NCI-H446 treated with DMSO at 0.1 percent for 48 hours (cell line): ENCODE results near the gene SLC26A11.
"Not testable (repeated sequence)": the region's sequence is repeated elsewhere in the genome, so short reads cannot be mapped to it uniquely, and the experiment has no call there.

ENCODE experiments used
- DNase-seq: peaks from one replicate; lab custom pipeline; 2025; lab: John Stamatoyannopoulos, UW

Gene SLC26A11

GRCh38 chr17:80261159-80261894, 41.1 kb downstream of the SLC26A11 start:
- no peak for DNase-seq

GRCh38 chr17:80261895-80262279, 41.7 kb downstream of the SLC26A11 start:
- no peak for DNase-seq

GRCh38 chr17:80262291-80262690, 42.1 kb downstream of the SLC26A11 start:
- no peak for DNase-seq

GRCh38 chr17:80262775-80263244, 42.6 kb downstream of the SLC26A11 start:
- DNase-seq = no peak

GRCh38 chr17:80263253-80264204, 43.3 kb downstream of the SLC26A11 start:
- DNase-seq = no peak

- no peak for DNase-seq
Observed at GRCh38 chr17:80264205-80265075, 44.2 kb downstream of the SLC26A11 start.

DNA sequence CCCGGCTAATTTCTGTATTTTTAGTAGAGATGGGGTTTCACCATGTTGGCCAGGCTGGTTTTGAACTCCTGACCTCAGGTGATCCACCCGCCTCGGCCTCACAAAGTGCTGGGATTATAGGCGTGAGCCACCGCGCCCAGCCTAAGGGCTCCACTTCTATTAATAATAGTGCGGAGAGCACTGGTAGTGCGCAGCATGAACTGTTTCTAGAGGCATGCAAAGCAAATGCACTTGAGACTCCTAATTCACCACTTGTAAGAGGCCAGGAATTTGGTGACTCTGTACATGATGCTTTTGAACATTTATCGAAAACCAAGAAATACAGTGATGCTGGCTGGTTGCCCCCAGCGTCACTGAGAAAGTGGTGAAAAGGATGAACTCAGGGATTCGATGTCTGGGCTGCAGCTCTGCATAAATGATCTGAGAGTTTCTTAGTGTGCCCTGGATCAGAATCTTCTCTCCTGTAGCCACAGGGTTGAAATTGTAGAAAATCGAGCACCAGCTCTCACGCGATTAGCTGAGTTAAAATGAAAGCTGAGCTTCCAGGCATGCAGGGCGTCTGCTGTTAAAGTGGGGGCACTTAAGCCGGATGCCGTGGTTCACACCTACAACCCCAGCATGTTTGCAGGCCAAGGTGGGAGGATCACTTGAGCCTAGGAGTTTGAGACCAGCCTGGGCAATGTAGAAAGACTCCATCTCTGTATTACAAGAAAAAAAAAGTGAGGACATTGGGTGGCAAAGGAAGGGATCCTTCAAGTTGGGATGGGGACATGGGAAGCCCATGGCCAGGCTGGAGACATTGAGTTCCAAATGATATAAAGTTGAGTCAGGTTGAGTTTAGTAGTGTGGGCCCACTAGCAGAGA, 45.2 kb downstream of the SLC26A11 start:
- DNase-seq = no peak

DNA sequence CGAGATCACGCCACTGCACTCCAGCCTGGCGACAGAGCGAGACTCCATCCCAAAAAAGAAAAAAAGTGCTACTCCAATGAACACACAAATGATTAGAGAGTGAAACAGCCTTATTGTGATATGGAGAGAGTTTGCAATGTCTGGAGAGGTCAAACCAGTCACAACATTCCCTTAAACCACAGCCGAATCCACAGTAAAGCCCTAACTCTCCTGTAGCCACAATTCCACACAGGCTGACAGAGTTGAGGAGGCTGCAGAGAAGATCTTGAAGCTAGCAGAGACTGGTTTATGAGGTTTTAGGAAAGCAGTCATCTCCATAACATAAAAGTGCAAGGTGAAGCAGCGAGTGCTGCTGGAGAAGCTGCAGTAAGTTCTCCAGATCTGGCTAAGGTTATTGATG, 47.2 kb downstream of the SLC26A11 start:
- no peak for DNase-seq

GRCh38 chr17:80268427-80268826, 48.2 kb downstream of the SLC26A11 start:
- DNase-seq = no peak

DNA sequence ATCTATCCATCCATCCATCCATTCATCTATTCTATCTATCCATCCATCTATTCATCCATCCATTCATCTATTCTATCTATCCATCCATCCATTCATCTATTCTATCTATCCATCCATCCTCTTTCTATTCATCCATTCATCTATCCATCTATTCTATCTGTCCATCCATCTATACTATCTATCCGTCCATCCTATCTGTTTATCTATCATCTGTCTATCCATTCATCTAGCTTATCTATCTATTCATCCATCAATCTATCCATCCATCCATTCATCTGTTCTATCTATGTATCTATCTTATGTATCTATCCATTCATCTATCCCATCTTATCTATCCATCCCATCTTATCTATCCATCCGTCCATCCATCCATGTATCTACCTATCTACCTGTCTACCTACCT, 49.2 kb downstream of the SLC26A11 start:
- DNase-seq = no peak

DNA sequence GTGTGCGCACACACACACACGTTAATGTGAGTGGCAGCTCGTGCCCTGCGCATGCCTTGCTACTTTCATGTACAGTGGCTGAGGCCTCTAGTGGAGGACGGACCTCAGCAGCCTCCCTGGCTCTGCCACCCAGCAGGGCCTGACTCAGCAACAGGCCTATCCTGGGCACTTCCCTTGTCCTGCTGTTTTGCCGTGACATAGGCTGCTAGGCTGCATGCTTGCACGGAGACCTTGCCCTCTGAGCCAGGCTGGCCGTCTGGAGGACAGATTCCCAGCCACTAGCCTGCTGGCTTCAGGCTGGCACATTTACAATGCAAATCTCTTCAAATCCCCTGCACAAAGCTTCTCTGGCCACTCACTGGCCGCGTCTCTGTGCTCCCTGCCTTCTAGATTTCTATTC, 49.9 kb downstream of the SLC26A11 start:
- no peak for DNase-seq

DNA sequence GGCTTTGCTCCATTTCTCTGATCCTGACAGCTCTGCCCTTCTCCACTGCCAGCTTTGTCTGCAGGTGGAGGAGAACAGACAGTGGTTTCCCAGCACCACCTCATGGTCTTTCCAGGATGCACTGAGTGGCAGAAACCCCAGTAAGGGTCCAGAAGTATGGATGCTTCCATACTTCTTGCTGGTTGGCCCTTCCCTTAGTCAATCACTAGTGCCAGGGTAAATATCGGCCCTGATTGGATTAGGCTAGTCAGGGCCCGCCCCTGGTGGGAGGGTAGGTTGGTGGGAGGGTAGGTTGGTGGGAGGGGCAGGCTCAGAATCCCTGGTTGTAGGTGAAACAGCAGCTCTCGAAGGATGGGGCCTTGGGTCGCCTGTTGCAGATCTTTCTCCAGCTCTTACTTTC, 50.6 kb downstream of the SLC26A11 start:
- DNase-seq = no peak

DNA sequence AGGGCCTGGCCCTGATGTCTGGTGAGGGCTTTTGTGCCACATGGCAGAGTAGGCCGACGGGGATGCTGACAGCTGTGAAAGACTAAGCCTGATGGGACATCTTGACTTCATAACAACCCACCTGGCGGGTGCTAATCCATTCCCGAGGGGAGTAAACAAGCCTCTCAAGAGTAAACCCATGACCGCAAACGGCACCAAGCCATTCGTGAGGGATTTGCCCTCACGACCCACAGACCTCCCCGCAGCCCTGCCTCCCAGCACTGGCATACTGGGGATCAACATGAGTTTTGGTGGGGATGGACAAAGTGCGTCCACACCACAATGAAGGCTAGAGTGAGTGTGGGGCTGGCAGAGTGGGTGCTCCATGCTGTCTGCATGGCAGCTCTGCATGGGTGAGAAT, 52.1 kb downstream of the SLC26A11 start:
- no peak for DNase-seq

GRCh38 chr17:80274331-80274730, 54.1 kb downstream of the SLC26A11 start:
- DNase-seq = no peak

DNA sequence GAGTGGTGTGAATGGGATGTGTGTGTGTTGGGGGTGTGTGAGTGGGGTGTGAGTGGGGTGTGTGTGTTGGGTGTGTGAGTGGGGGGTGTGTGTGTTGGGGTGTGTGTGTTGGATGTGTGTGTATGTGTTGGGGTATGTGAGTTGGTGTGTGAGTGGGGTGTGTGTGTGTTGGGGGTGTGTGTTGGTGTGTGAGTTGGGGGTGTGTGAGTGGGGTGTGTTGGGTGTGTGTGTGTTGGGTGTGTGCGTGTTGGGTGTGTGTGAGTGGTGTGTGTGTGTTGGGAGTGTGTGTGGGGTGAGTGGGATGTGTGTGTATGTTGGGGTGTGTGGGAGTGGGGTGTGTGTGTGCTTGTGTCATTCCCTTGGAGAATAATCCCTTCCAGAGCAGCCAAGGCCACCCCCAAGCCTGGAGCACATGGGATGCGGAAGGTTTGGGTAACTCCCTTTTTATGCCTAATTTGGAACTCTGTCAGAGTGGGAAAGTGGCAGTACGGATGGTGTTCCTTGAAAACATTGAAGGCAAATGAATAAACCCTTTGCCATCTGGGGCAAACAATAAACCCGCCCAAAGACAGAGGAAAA, 54.7 kb downstream of the SLC26A11 start:
- DNase-seq = no peak

DNA sequence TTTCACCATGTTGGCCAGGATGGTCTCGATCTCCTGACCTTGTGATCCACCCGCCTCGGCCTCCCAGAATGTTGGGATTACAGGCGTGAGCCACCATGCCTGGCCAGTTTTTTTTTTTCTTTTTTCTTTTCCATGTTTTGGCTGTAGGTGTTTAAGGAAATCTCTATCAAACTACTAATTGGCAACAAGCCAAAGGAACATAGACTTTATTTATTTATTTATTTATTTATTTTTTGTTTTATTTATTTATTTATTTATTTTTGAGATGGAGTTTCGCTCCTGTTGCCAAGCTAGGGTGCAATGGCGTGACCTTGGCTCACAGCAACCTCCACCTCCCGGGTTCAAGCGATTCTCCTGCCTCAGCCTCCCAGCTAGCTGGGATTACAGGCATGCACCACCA, 55.6 kb downstream of the SLC26A11 start:
- DNase-seq = not testable (repeated sequence)

GRCh38 chr17:80277751-80278671, 57.8 kb downstream of the SLC26A11 start:
- no peak for DNase-seq

DNA sequence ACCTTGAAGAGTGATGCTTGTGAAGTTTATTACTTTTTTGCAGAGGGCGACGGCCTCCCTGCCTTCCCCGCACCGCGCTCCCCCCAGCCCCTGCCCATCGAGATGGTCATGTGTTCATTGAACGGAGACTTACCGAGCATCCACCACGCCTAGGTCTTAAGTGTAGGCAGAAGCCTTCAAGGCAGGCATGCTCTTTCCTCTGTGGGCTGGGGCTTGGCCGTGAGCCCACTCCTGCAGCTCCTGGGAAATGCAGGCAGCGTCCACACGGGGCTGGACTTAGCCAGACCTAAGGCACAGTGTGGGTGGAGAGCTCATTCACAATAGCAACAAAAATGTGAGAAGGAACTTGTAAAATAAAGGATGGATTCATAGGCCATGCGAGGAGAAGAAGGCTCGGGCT, 59.7 kb downstream of the SLC26A11 start:
- no peak for DNase-seq

DNA sequence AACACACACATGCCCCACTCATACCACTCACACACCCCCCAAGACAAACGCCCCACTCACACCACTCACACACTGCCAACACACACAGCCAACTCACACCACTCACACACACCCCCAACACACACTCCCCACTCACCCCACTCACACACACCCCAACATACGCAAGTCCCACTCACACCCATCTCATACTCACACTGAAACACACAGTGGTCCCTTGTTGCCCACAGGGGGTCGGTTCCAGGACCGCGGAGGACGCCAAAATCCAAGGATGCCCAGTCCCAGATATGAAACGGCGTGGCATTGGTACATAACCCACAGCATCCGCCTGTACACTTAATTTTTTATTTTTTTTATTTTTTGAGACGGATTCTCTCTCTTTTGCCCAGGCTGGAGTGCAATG, 61.3 kb downstream of the SLC26A11 start:
- DNase-seq = no peak
